HepG2 (cell line): ENCODE data around the gene KPNB1. TPM values are rescaled to one million over a fixed set of nuclear protein-coding genes. Genes with fewer than 3 reads are reported as not detected.

Source experiments
- ATAC-seq: fragments of 200-7000 bp; cut with Tn5 transposase; 3 replicates; pipeline ENCODE4 v1.9.1; 2020; ENCODE audit warnings: mild to moderate bottlenecking, moderate library complexity
- BruUV-seq: library from RNA; stranded (reverse); fragments of 400-500 nt; replicated peaks from 2 replicates; lab custom pipeline; 2021; lab: Mats Ljungman, UMichigan
- CTCF ChIA-PET: fragments of 300-600 bp; formaldehyde crosslinking; extraction: SDS; loops from one replicate; lab custom pipeline; 2021; ENCODE audit warnings: low total read pairs, inconsistent platforms, low intra/inter-chr PET ratio; lab: Yijun Ruan, JAX
- POLR2A ChIA-PET: fragments of 350-600 bp; sonication (Branson Sonifier 250); formaldehyde crosslinking; loops from one replicate; lab custom pipeline; 2020; ENCODE audit warnings: antibody characterized with exemption, inconsistent platforms; lab: Yijun Ruan, JAX
- DNase-seq: peaks from one replicate; pipeline ENCODE4 v3.0.0-alpha.2; 2015; ENCODE audit warnings: low spot score
- FAIRE-seq: peaks from 3 replicates; lab custom pipeline; 2011; peaks lifted over from hg19 to GRCh38; lab: Jason Lieb, UNC
- H2AFZ ChIP-seq: one replicate; pipeline ENCODE4 v1.6.1; 2011; ENCODE audit warnings: low read length, inconsistent platforms
- H3K27ac ChIP-seq: fragments of 300-600 bp; 3 replicates; pipeline ENCODE4 v1.8.0; 2011; ENCODE audit warnings: mixed run types, mild to moderate bottlenecking, mixed read lengths, low read length, inconsistent platforms; ENCODE audit not compliant: insufficient read depth; ENCODE audit errors: extremely low read length
- H3K27me3 ChIP-seq, 2 experiments: fragments of 200-600 bp in 1 of 2; 2 replicates in 1 of 2; 3 replicates in 1 of 2; pipeline versions ENCODE4 v1.6.0 to v1.8.0; 2011; ENCODE audit warnings: low read length in 2 of 2, mild to moderate bottlenecking in 2 of 2, moderate library complexity in 2 of 2, inconsistent platforms in 1 of 2; ENCODE audit not compliant: insufficient read depth in 2 of 2, control insufficient read depth in 1 of 2
- H3K36me3 ChIP-seq, 2 experiments: fragments of 200-600 bp in 1 of 2; replicated peaks in 1 of 2; 2 replicates in 1 of 2; 3 replicates in 1 of 2; pipeline versions ENCODE4 v1.5.1 to v1.8.0; 2011; ENCODE audit warnings: low read length in 2 of 2, inconsistent platforms in 1 of 2; ENCODE audit not compliant: insufficient read depth in 2 of 2, control insufficient read depth in 1 of 2
- H3K4me1 ChIP-seq: 2 replicates; pipeline ENCODE4 v1.5.1; 2012; ENCODE audit warnings: low read length, inconsistent platforms; ENCODE audit not compliant: insufficient read depth
- H3K4me2 ChIP-seq: 2 replicates; pipeline ENCODE4 v1.6.0; 2011; ENCODE audit warnings: low read depth, low read length, inconsistent platforms
- H3K4me3 ChIP-seq, 3 experiments: fragments of 200-600 bp in 1 of 3; sonication (generic), shearing (Covaris generic) in 1 of 3; replicated peaks in 1 of 3; 2 replicates each; pipeline ENCODE4 v1.5.1; 2011 to 2016; ENCODE audit warnings: low read length in 3 of 3, inconsistent platforms in 2 of 3, low read depth in 2 of 3, mild to moderate bottlenecking in 2 of 3, control low read depth in 1 of 3, mixed read lengths in 1 of 3; ENCODE audit not compliant: insufficient read depth in 1 of 3
- H3K79me2 ChIP-seq: one replicate; pipeline ENCODE4 v1.6.1; 2011; ENCODE audit warnings: low read length, inconsistent platforms; ENCODE audit not compliant: insufficient read depth
- H3K9ac ChIP-seq: 2 replicates; pipeline ENCODE4 v1.6.0; 2011; ENCODE audit warnings: mild to moderate bottlenecking, low read depth, low read length, inconsistent platforms; ENCODE audit not compliant: insufficient read depth
- H3K9me3 ChIP-seq: 2 replicates; pipeline ENCODE4 v1.5.1; 2012; ENCODE audit warnings: mild to moderate bottlenecking, low read length
- H4K20me1 ChIP-seq: 2 replicates; pipeline ENCODE4 v1.6.0; 2011; ENCODE audit warnings: inconsistent platforms, mild to moderate bottlenecking, low read length, moderate library complexity; ENCODE audit not compliant: insufficient read depth
- GMEB2 ChIP-seq: IDR thresholded peaks from 2 replicates; pipeline ENCODE4 v1.6.1; 2016; ENCODE audit warnings: missing biosample characterization, missing genetic modification reagents, low read depth
- SNAPC4 ChIP-seq: sonication (generic); formaldehyde crosslinking; IDR thresholded peaks from 2 replicates; pipeline ENCODE4 v1.4.0; 2020; ENCODE audit warnings: mild to moderate bottlenecking, missing genetic modification reagents
- ZBTB21 ChIP-seq: sonication (generic); formaldehyde crosslinking; IDR thresholded peaks from 2 replicates; pipeline ENCODE4 v1.4.0; 2020; ENCODE audit warnings: missing genetic modification reagents
- ZSCAN9 ChIP-seq: IDR thresholded peaks from 2 replicates; pipeline ENCODE4 v1.6.1; 2016; ENCODE audit warnings: borderline replicate concordance
- WGBS: methylation state at CpG from one replicate; pipeline ENCODE4 v1.1.6; 2017; ENCODE audit warnings: low lambda C conversion rate; 5-methylcytosine and 5-hydroxymethylcytosine counted together
- in situ Hi-C: cut with HindIII; loops from 2 replicates; pipeline ENCODE4 v1.10.0; 2017; ENCODE audit warnings: low pct_unique_long_range_greater_than_20kb; ENCODE audit not compliant: extremely low pct_ligation_motif_present
- intact Hi-C: fragments of 100-400 bp; cut with micrococcal nuclease; formaldehyde crosslinking; loops from one replicate; pipeline ENCODE4 v1.10.0; 2022; ENCODE audit not compliant: unreplicated experiment
- polyA plus RNA-seq, 8 experiments: library from polyadenylated mRNA; depleted of rRNA in 3 of 8; stranded (reverse) in 7 of 8; unstranded in 1 of 8; fragments of >200 nt; fragmentation: Illumina TruSeq in 4 of 8; extraction: Trizol in 4 of 8; gene quantifications; 2 replicates each; pipeline versions ENCODE4 v1.2.1 to v1.2.3, GENCODE V29; 2011 to 2016; ENCODE audit warnings: low read depth in 4 of 8, missing spikeins in 1 of 8, mixed read lengths in 1 of 8; ENCODE audit not compliant: insufficient read depth in 1 of 8
- total RNA-seq, 5 experiments: library from RNA; depleted of rRNA; stranded (reverse); fragments of >200 nt; fragmentation: Illumina TruSeq; extraction: Trizol; gene quantifications; 2 replicates each; pipeline ENCODE4 v1.2.3, GENCODE V29; 2016; ENCODE audit warnings: low read depth in 1 of 5

The KPNB1 gene
- total and polyA plus RNA-seq, 2 of the 13 experiments (the other 11 are each of a cell fraction or from before 2014, with no cell fraction given): 164 to 424 TPM

- peaks cover 10% of the 10 kb centered on the region for H3K4me1 ChIP-seq
- H3K9me3 ChIP-seq: no peaks in the 10 kb centered on the region
- no peaks in the 10 kb centered on the region for H4K20me1 ChIP-seq
- TF ChIP-seq GMEB2 (CRISPR knock-in tag): no peak
- TF ChIP-seq ZBTB21: no peak
- TF ChIP-seq ZSCAN9: no peak
- TF ChIP-seq SNAPC4 (CRISPR knock-in tag): no peak
- H2AFZ ChIP-seq: no peak overlapping the region
- 98% methylated on average over 4 of the region's 4 CpGs for WGBS
- ChIA-PET POLR2A (no interaction called here), CTCF (no interaction called here)
- H3K4me2 ChIP-seq: no peak overlapping the region
- intact Hi-C loops: no loop called here
- DNase-seq (no peak), FAIRE-seq (no peak), ATAC-seq (no peak)
- no peak overlapping the region for H3K9ac ChIP-seq
- peaks cover 0 to 1% of the 10 kb centered on the region in 2 experiments; a peak in 1 of 5 replicates for H3K36me3 ChIP-seq
- H3K27ac ChIP-seq: no peak overlapping the region
- H3K4me3 ChIP-seq: no peak overlapping the region
- H3K79me2 ChIP-seq: no peaks in the 10 kb centered on the region
- no peaks in the 10 kb centered on the region for H3K27me3 ChIP-seq
- no TSS peak for BruUV-seq
- in situ Hi-C loops: no loop called here
Observed at GRCh38 chr17:47701608-47702007, 51.9 kb downstream of the KPNB1 start.
